Bronchial epithelial cell (primary cell): ENCODE results near the gene GPR173. TPM values are rescaled to one million over a fixed set of nuclear protein-coding genes. Genes with fewer than 3 reads are reported as not detected.

ENCODE experiments used
- total RNA-seq: library from RNA; depleted of rRNA; stranded (reverse); fragments of >200 nt; gene quantifications from 2 replicates; pipeline ENCODE4 v1.2.1, GENCODE V29; 2014

GPR173 gene
- total RNA-seq, 1 donor from 2014 or later = not detected

Other genes starting within 250 kb of the GPR173 start
- not detected in 2 replicates for gene XAGE5, start 237.5 kb upstream of the GPR173 start, total RNA-seq
- not detected in 2 replicates for gene XAGE3, start 180.7 kb upstream of the GPR173 start, total RNA-seq
- 6.8 and 7.7 TPM in 2 replicates for gene FAM156B, start 151.5 kb upstream of the GPR173 start, total RNA-seq
- gene FAM156A, start 90.3 kb upstream of the GPR173 start, total RNA-seq = 6.6 and 8.8 TPM in 2 replicates
- 8.7 and 12.9 TPM in 2 replicates for gene TSPYL2, start 33.6 kb downstream of the GPR173 start, total RNA-seq
- gene KANTR, start 45.4 kb downstream of the GPR173 start, total RNA-seq = 4.5 and 5.5 TPM in 2 replicates
- gene KDM5C, start 176.4 kb downstream of the GPR173 start, total RNA-seq = 64.5 and 151 TPM in 2 replicates
- gene IQSEC2, start 232.8 kb downstream of the GPR173 start, total RNA-seq = 3.4 and 5.9 TPM in 2 replicates